Measurements from ENCODE around the gene MRPS9. TPM values are rescaled to one million over a fixed set of nuclear protein-coding genes. Genes with fewer than 3 reads are reported as not detected.

Gene MRPS9
- polyA plus RNA-seq, 1 donor (not counting 4 experiments of a cell fraction or from before 2014, with no cell fraction given): 33.3 TPM

GRCh38 chr2:105116348-105116747 is 78.5 kb downstream of the MRPS9 start:
- FAIRE-seq (no peak), DNase-seq (ENCODE audit: low read depth, low spot score) (no peak)
- TF ChIP-seq, protein P1, sequence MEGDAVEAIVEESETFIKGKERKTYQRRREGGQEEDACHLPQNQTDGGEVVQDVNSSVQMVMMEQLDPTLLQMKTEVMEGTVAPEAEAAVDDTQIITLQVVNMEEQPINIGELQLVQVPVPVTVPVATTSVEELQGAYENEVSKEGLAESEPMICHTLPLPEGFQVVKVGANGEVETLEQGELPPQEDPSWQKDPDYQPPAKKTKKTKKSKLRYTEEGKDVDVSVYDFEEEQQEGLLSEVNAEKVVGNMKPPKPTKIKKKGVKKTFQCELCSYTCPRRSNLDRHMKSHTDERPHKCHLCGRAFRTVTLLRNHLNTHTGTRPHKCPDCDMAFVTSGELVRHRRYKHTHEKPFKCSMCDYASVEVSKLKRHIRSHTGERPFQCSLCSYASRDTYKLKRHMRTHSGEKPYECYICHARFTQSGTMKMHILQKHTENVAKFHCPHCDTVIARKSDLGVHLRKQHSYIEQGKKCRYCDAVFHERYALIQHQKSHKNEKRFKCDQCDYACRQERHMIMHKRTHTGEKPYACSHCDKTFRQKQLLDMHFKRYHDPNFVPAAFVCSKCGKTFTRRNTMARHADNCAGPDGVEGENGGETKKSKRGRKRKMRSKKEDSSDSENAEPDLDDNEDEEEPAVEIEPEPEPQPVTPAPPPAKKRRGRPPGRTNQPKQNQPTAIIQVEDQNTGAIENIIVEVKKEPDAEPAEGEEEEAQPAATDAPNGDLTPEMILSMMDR (optimal IDR thresholded peaks at IDR 0.05 in 1 of 3, IDR thresholded peaks at IDR 0.05 in 1 of 3, conservative IDR thresholded peaks at IDR 0.05 in 1 of 3; ENCODE audit: extremely low read depth in 1 of 3, insufficient read depth in 2 of 3, low read length in 3 of 3): no peak
- TF ChIP-seq EZH2 (IDR thresholded peaks at IDR 0.05; ENCODE audit: low read length): no peak
- no peak overlapping the region for H3K9ac ChIP-seq (ENCODE audit: control insufficient read depth, extremely low read depth, insufficient read depth, low read length)
- H3K4me2 ChIP-seq (ENCODE audit: control insufficient read depth, extremely low read depth, insufficient read depth, low read depth, low read length): no peak overlapping the region
- no peaks in the 10 kb centered on the region for H3K79me2 ChIP-seq (ENCODE audit: control insufficient read depth, insufficient read depth, low read length)
- H3K4me1 ChIP-seq (ENCODE audit: control insufficient read depth, extremely low read depth, insufficient read depth, low read length): no peaks in the 10 kb centered on the region
- no peaks in the 10 kb centered on the region for H3K9me1 ChIP-seq (ENCODE audit: control insufficient read depth, extremely low read depth, insufficient read depth, low read length)
- H2AFZ ChIP-seq (ENCODE audit: control insufficient read depth, low read length): no peak overlapping the region
- H3K4me3 ChIP-seq (ENCODE audit: control insufficient read depth in 2 of 3, extremely low read depth in 1 of 3, insufficient read depth in 2 of 3, low read depth in 1 of 3, low read length in 3 of 3): no peak overlapping the region
- H3K27ac ChIP-seq (ENCODE audit: control insufficient read depth, insufficient read depth, low read length): no peak overlapping the region
- no peaks in the 10 kb centered on the region for H3K36me3 ChIP-seq (ENCODE audit: control insufficient read depth in 2 of 2, extremely low read depth in 1 of 2, insufficient read depth in 2 of 2, low read length in 2 of 2)
- H3K9me3 ChIP-seq (ENCODE audit: control insufficient read depth, low read depth, low read length): no peaks in the 10 kb centered on the region
- H4K20me1 ChIP-seq (ENCODE audit: control insufficient read depth, extremely low read depth, insufficient read depth, low read length): no peaks in the 10 kb centered on the region
- dilution Hi-C loops (cut with MboI; ENCODE audit: extremely low pct_ligation_motif_present, low sequenced_read_pairs): loop anchor here (25.0 kb wide), 1 partner anchor 96 kb away; no protein-coding TSS in a partner anchor
- no peaks in the 10 kb centered on the region for H3K27me3 ChIP-seq (ENCODE audit: control insufficient read depth, extremely low read depth, insufficient read depth, low read length)

- no peak for DNase-seq (ENCODE audit: low read depth, low spot score)
- dilution Hi-C loops (cut with MboI; ENCODE audit: extremely low pct_ligation_motif_present, low sequenced_read_pairs): loop anchor here (25.0 kb wide), 1 partner anchor 95 kb away; no protein-coding TSS in a partner anchor
- no peaks in the 10 kb centered on the region for H3K79me2 ChIP-seq (ENCODE audit: control insufficient read depth, insufficient read depth, low read length)
- H4K20me1 ChIP-seq (ENCODE audit: control insufficient read depth, extremely low read depth, insufficient read depth, low read length): no peaks in the 10 kb centered on the region
- no peak overlapping the region for H3K9ac ChIP-seq (ENCODE audit: control insufficient read depth, extremely low read depth, insufficient read depth, low read length)
- H3K36me3 ChIP-seq (ENCODE audit: control insufficient read depth in 2 of 2, extremely low read depth in 1 of 2, insufficient read depth in 2 of 2, low read length in 2 of 2): no peaks in the 10 kb centered on the region
- no peaks in the 10 kb centered on the region for H3K9me3 ChIP-seq (ENCODE audit: control insufficient read depth, low read depth, low read length)
- H3K27ac ChIP-seq (ENCODE audit: control insufficient read depth, insufficient read depth, low read length): no peak overlapping the region
- FAIRE-seq: no peak
- no peak overlapping the region for H2AFZ ChIP-seq (ENCODE audit: control insufficient read depth, low read length)
- H3K4me3 ChIP-seq (ENCODE audit: control insufficient read depth in 2 of 3, extremely low read depth in 1 of 3, insufficient read depth in 2 of 3, low read depth in 1 of 3, low read length in 3 of 3): no peak overlapping the region
- H3K4me1 ChIP-seq (ENCODE audit: control insufficient read depth, extremely low read depth, insufficient read depth, low read length): no peaks in the 10 kb centered on the region
- H3K9me1 ChIP-seq (ENCODE audit: control insufficient read depth, extremely low read depth, insufficient read depth, low read length): no peaks in the 10 kb centered on the region
- H3K4me2 ChIP-seq (ENCODE audit: control insufficient read depth, extremely low read depth, insufficient read depth, low read depth, low read length): no peak overlapping the region
- TF ChIP-seq EZH2 (IDR thresholded peaks at IDR 0.05; ENCODE audit: low read length): no peak
- TF ChIP-seq, protein P1 (optimal IDR thresholded peaks at IDR 0.05 in 1 of 3, IDR thresholded peaks at IDR 0.05 in 1 of 3, conservative IDR thresholded peaks at IDR 0.05 in 1 of 3; ENCODE audit: extremely low read depth in 1 of 3, insufficient read depth in 2 of 3, low read length in 3 of 3): no peak
- H3K27me3 ChIP-seq (ENCODE audit: control insufficient read depth, extremely low read depth, insufficient read depth, low read length): no peaks in the 10 kb centered on the region
These were observed 79.7 kb downstream of the MRPS9 start for GRCh38 chr2:105117565-105117964.
